Measurements from ENCODE around the gene ERVK3-1. TPM values are rescaled to one million over a fixed set of nuclear protein-coding genes. Genes with fewer than 3 reads are reported as not detected.
A peak's percentile ranks its signal among the peaks of the same experiment; 100 is the strongest.

ERVK3-1 gene
- total and polyA plus RNA-seq, 2 of the 13 experiments (the other 11 are each of a cell fraction or from before 2014, with no cell fraction given): 28.5 to 38.7 TPM

GRCh38 chr19:58326501-58326913 is 21.3 kb downstream of the ERVK3-1 start (continued):
- TF ChIP-seq ZBTB10 (CRISPR knock-in tag; IDR thresholded peaks at IDR 0.05; ENCODE audit: borderline replicate concordance): no peak

DNA sequence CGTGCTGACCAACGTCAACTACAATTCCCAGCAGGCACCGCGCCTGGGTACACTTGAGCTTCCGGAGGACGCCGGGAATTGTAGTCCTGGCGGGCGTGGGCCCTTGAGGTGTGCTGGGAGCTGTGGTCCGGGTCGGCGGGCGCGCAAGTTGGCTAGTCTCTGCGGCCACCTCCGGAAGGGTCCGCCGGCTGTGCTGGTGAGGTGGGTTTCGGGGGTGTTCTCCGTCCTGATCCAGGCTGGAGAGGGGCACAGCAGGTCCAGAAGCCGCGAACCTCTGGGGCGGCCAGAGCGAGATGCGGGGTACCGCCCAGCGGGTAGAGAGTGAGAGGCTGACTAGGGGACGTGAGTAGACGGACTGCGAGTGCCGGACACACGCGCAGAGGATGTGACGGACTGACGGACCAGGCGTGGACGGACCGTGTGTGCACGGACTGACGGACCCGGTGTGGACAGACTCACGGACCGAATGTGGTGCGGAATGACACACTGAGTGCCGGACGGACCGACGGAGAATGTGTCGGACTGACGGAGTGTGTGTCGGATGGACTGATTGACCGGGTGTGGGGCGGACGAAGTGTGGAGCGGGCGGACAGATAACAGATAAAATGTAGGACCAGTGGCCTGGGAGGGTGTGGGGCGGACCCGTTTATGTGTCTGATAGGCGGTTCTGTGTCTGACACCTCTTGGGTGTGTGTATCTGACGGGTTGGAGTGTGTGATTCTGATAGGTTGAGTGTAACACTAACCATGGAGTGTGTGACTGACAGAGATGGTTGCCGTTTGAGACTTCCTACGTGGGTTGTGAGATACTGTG is 21.9 kb downstream of the ERVK3-1 start, which contains the start of gene ZSCAN22:
Gene ZSCAN22 (plus strand): TSS at position 81 of the 813 bp plus-strand sequence. CDS start 7,809 bp downstream, outside the sequence.
- H3K79me2 ChIP-seq (ENCODE audit: insufficient read depth, low read length): peaks cover 22% of the 10 kb centered on the region
- in situ Hi-C loops (cut with HindIII; ENCODE audit: extremely low pct_ligation_motif_present, low pct_unique_long_range_greater_than_20kb): no loop called here
- DNase-seq (ENCODE audit: low spot score) (peak; percentile 93), ATAC-seq (peak; percentile 95), FAIRE-seq (peak; percentile 77)
- H3K4me3 ChIP-seq (replicated peaks in 1 of 3; ENCODE audit: insufficient read depth in 1 of 3, low read depth in 2 of 3, low read length in 3 of 3): peak within 1 kb of the TSS; percentile 83 to 95 (median 89)
- peak within 1 kb of the TSS; percentile 1 for H2AFZ ChIP-seq (ENCODE audit: low read length)
- no peaks in the 10 kb centered on the region for H4K20me1 ChIP-seq (ENCODE audit: insufficient read depth, low read length)
- WGBS (ENCODE audit: low lambda C conversion rate): 2% methylated on average over 22 of the region's 62 CpGs
- intact Hi-C loops (cut with micrococcal nuclease; ENCODE audit: unreplicated experiment): loop anchor here (2.0 to 5.0 kb wide), 5 partner anchors 46 to 190 kb away; partner anchors contain the start of genes ZBTB45, ZNF274, ZNF324 and ZNF584
- BruUV-seq (replicated peaks): TSS peak; percentile 71
- H3K9ac ChIP-seq (ENCODE audit: insufficient read depth, low read depth, low read length): peak within 1 kb of the TSS; percentile 85
- H3K27ac ChIP-seq (ENCODE audit: extremely low read length, insufficient read depth, low read length): peak within 1 kb of the TSS; percentile 78
- H3K4me1 ChIP-seq (ENCODE audit: insufficient read depth, low read length): peaks cover 41% of the 10 kb centered on the region
- ChIA-PET CTCF (ENCODE audit: low intra/inter-chr PET ratio, low total read pairs) (no interaction called here), POLR2A (interaction anchor here (0.7 to 2.1 kb wide), 22 partner anchors 12 to 324 kb away, joined by 3 to 22 read pairs (median 4); partner anchors contain the start of genes ERVK3-1, RPS5, TRIM28 and ZBTB45)
- H3K36me3 ChIP-seq (replicated peaks in 1 of 2; ENCODE audit: control insufficient read depth in 1 of 2, insufficient read depth in 2 of 2, low read length in 2 of 2): no peaks in the 10 kb centered on the region
- no peaks in the 10 kb centered on the region; a peak in 1 of 5 replicates for H3K27me3 ChIP-seq (ENCODE audit: control insufficient read depth in 1 of 2, insufficient read depth in 2 of 2, low read length in 2 of 2)
- H3K4me2 ChIP-seq (ENCODE audit: low read depth, low read length): peak within 1 kb of the TSS; percentile 91
- H3K9me3 ChIP-seq (ENCODE audit: low read length): no peaks in the 10 kb centered on the region
- no peak for TF ChIP-seq HMG20A (CRISPR knock-in tag; IDR thresholded peaks at IDR 0.05; ENCODE audit: borderline replicate concordance)
- TF ChIP-seq, protein P1, sequence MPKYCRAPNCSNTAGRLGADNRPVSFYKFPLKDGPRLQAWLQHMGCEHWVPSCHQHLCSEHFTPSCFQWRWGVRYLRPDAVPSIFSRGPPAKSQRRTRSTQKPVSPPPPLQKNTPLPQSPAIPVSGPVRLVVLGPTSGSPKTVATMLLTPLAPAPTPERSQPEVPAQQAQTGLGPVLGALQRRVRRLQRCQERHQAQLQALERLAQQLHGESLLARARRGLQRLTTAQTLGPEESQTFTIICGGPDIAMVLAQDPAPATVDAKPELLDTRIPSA (CRISPR knock-in tag; IDR thresholded peaks at IDR 0.05; ENCODE audit: borderline replicate concordance): no peak
- TF ChIP-seq RELA (CRISPR knock-in tag; IDR thresholded peaks at IDR 0.05): peak; percentile 53; the same call in 1 of the 2 replicates
- peak; percentile 88 for TF ChIP-seq ZNF335 (CRISPR knock-in tag; IDR thresholded peaks at IDR 0.05)
- no peak for TF ChIP-seq JDP2 (CRISPR knock-in tag; IDR thresholded peaks at IDR 0.05; ENCODE audit: borderline replicate concordance)
- TF ChIP-seq ASH2L (IDR thresholded peaks at IDR 0.05; ENCODE audit: insufficient read length, low read depth, low read length): peak; percentile 96
- no peak for TF ChIP-seq ZNF33A (CRISPR knock-in tag; IDR thresholded peaks at IDR 0.05; ENCODE audit: borderline replicate concordance)
- peak; percentile 42 for TF ChIP-seq POGZ (CRISPR knock-in tag; IDR thresholded peaks at IDR 0.05)
- TF ChIP-seq ZFX (CRISPR knock-in tag; IDR thresholded peaks at IDR 0.05; ENCODE audit: low read depth): peak; percentile 96
- peak; percentile 47; the same call in 1 of the 2 replicates for TF ChIP-seq TFAP4 (IDR thresholded peaks at IDR 0.05; ENCODE audit: borderline replicate concordance, low read depth)
- TF ChIP-seq SMAD3 (CRISPR knock-in tag; IDR thresholded peaks at IDR 0.05): peak; percentile 57; the same call in 1 of the 2 replicates
- TF ChIP-seq SNAPC2 (CRISPR knock-in tag; IDR thresholded peaks at IDR 0.05): no peak
- peak; percentile 7; the same call in 1 of the 2 replicates for TF ChIP-seq ZNF839 (CRISPR knock-in tag; IDR thresholded peaks at IDR 0.05; ENCODE audit: borderline replicate concordance)
- peak; percentile 60; the same call in 1 of the 2 replicates for TF ChIP-seq ZNF766 (CRISPR knock-in tag; IDR thresholded peaks at IDR 0.05; ENCODE audit: borderline replicate concordance)
